GM20431 (cell line): Measurements from ENCODE around the gene KDM2B.

Experiments
- in situ Hi-C: fragments of 300-500 bp; cut with MseI, MboI; formaldehyde crosslinking; loops from one replicate; pipeline ENCODE4 v1.15.0; 2020; ENCODE audit warnings: low sequenced_read_pairs; ENCODE audit not compliant: unreplicated experiment

KDM2B gene

GRCh38 chr12:121533394-121534090, 47.3 kb downstream of the KDM2B start:
- in situ Hi-C loops = no loop called here

- in situ Hi-C loops = no loop called here
Measured at GRCh38 chr12:121532503-121533393, 48.1 kb downstream of the KDM2B start.

GRCh38 chr12:121531356-121531750, 49.5 kb downstream of the KDM2B start:
- in situ Hi-C loops = no loop called here

- in situ Hi-C loops = no loop called here
Measured at GRCh38 chr12:121530600-121531355, 50.0 kb downstream of the KDM2B start.

- in situ Hi-C loops = no loop called here
Measured at GRCh38 chr12:121529184-121529583, 51.6 kb downstream of the KDM2B start.

GRCh38 chr12:121525411-121525810, 55.4 kb downstream of the KDM2B start:
- in situ Hi-C loops = no loop called here

- in situ Hi-C loops = no loop called here
Measured at GRCh38 chr12:121524196-121524916, 56.5 kb downstream of the KDM2B start.

GRCh38 chr12:121523741-121524140, 57.1 kb downstream of the KDM2B start:
- in situ Hi-C loops = no loop called here

GRCh38 chr12:121522971-121523370, 57.9 kb downstream of the KDM2B start:
- in situ Hi-C loops = no loop called here

- in situ Hi-C loops = no loop called here
Measured at GRCh38 chr12:121520586-121521086, 60.2 kb downstream of the KDM2B start.

GRCh38 chr12:121520119-121520518, 60.7 kb downstream of the KDM2B start:
- in situ Hi-C loops = no loop called here

- in situ Hi-C loops = no loop called here
Measured at GRCh38 chr12:121519227-121519626, 61.6 kb downstream of the KDM2B start.

GRCh38 chr12:121518656-121519055, 62.2 kb downstream of the KDM2B start:
- in situ Hi-C loops = no loop called here

GRCh38 chr12:121516437-121517011, 64.3 kb downstream of the KDM2B start:
- in situ Hi-C loops = no loop called here

- in situ Hi-C loops = no loop called here
Measured at GRCh38 chr12:121515615-121516014, 65.2 kb downstream of the KDM2B start.

GRCh38 chr12:121514184-121514742, 66.6 kb downstream of the KDM2B start:
- in situ Hi-C loops = no loop called here

- in situ Hi-C loops = no loop called here
Measured at GRCh38 chr12:121513464-121514183, 67.2 kb downstream of the KDM2B start.

GRCh38 chr12:121512561-121512960, 68.3 kb downstream of the KDM2B start:
- in situ Hi-C loops = no loop called here

GRCh38 chr12:121511916-121512315, 68.9 kb downstream of the KDM2B start:
- in situ Hi-C loops = no loop called here
